H4 (cell line): ENCODE measurements around the gene GIPC3. TPM values are rescaled to one million over a fixed set of nuclear protein-coding genes. Genes with fewer than 3 reads are reported as not detected.
"Not testable (repeated sequence)": the region's sequence is repeated elsewhere in the genome, so short reads cannot be mapped to it uniquely, and the experiment has no call there.

Experiments used
- DNase-seq: peaks from one replicate; pipeline ENCODE4 v3.0.0-alpha.2; 2015; ENCODE audit warnings: low spot score
- total RNA-seq: library from RNA; depleted of rRNA; stranded (reverse); fragments of >200 nt; shearing (Covaris generic); gene quantifications from 2 replicates; pipeline ENCODE4 v1.2.3, GENCODE V29; 2014

Gene GIPC3
- total RNA-seq, 1 experiment from 2014 or later, result not detected

- DNase-seq, result no peak
Measured at GRCh38 chr19:3618811-3619630, 33.7 kb downstream of the GIPC3 start.

- no peak for DNase-seq
Measured at GRCh38 chr19:3619631-3620012, 34.3 kb downstream of the GIPC3 start.

GRCh38 chr19:3620145-3620816, 35.0 kb downstream of the GIPC3 start:
- no peak for DNase-seq

GRCh38 chr19:3620817-3621547, 35.7 kb downstream of the GIPC3 start:
- DNase-seq, result no peak

- DNase-seq, result no peak
Measured at GRCh38 chr19:3621689-3622088, 36.4 kb downstream of the GIPC3 start.

GRCh38 chr19:3622224-3622623, 36.9 kb downstream of the GIPC3 start:
- no peak for DNase-seq

- DNase-seq, result no peak
Measured at GRCh38 chr19:3623716-3624115, 38.4 kb downstream of the GIPC3 start.

GRCh38 chr19:3625996-3626472, 40.8 kb downstream of the GIPC3 start:
- DNase-seq, result no peak

GRCh38 chr19:3626473-3627350, 41.4 kb downstream of the GIPC3 start, which contains the start of gene CACTIN:
Gene CACTIN, minus strand, starts transcription at chr19:3626790. Its CDS starts 28 bp downstream, at chr19:3626762.
- DNase-seq, result peak; percentile 98

- no peak for DNase-seq
Measured at GRCh38 chr19:3627351-3627723, 42.1 kb downstream of the GIPC3 start.

GRCh38 chr19:3628766-3629165, 43.5 kb downstream of the GIPC3 start:
- DNase-seq, result not testable (repeated sequence)

GRCh38 chr19:3631053-3631861, 46.0 kb downstream of the GIPC3 start:
- no peak for DNase-seq

GRCh38 chr19:3632098-3632497, 46.8 kb downstream of the GIPC3 start:
- DNase-seq, result no peak

- DNase-seq, result no peak
Measured at GRCh38 chr19:3632739-3633558, 47.7 kb downstream of the GIPC3 start.

- DNase-seq, result no peak
Measured at GRCh38 chr19:3633559-3633988, 48.3 kb downstream of the GIPC3 start.

- DNase-seq, result no peak
Measured at GRCh38 chr19:3634496-3635045, 49.3 kb downstream of the GIPC3 start.

- no peak for DNase-seq
Measured at GRCh38 chr19:3636506-3636905, 51.2 kb downstream of the GIPC3 start.

GRCh38 chr19:3636962-3637361, 51.7 kb downstream of the GIPC3 start:
- no peak for DNase-seq

- DNase-seq, result no peak
Measured at GRCh38 chr19:3637621-3638020, 52.3 kb downstream of the GIPC3 start.
